ENCODE results near the gene FAM222B. TPM values are rescaled to one million over a fixed set of nuclear protein-coding genes. Genes with fewer than 3 reads are reported as not detected.

The FAM222B gene
- polyA plus RNA-seq, 1 experiment = 5.2 TPM

DNA sequence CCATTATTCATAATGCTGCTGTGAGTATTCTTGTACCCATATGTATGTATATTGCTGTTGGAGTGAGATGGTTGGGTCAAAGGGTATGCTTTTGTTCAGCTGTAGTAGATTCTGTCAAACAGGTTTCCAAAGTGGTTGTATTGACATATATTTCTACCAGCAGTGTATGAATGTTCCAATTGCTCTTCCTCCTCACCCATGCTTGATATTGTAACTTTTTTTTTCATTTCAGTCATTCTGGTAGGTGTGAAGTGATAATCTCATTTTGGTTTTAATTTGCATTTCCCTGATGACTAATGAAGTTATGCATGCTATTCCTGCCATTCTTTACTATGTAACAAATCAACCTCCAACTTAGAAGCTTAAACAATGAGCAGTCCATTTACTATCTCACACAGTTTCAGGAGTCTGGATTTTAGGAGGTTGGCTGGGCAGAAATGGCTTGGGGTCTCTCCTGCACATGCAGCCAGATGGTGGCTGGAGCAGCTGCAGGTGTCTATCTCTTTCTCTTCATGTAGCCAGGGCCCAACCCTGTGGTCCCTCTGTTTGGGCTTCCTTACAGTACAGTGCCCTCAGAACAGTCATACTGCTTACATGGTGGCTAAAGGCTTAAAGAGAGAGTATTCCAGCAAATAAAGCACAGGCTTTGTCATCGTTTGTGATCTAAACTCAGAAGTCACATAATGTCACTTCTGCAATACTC lies 33.4 kb upstream of the FAM222B start:
- ChIA-PET CTCF (no interaction called here), POLR2A (no interaction called here)
- Histone ChIP-seq H3K4me3 (ENCODE audit: low read depth, low read length) (no peak overlapping the region), H3K27me3 (ENCODE audit: control insufficient read depth, insufficient read depth, low read length) (no peaks in the 10 kb centered on the region), H3K36me3 (ENCODE audit: control insufficient read depth, insufficient read depth, low read length) (peaks cover 20% of the 10 kb centered on the region)
- TF ChIP-seq CTCF (IDR thresholded peaks at IDR 0.05; ENCODE audit: insufficient read depth, low read depth, low read length) = no peak
- no peak for DNase-seq (ENCODE audit: low read depth)

GRCh38 chr17:28874750-28875149 lies 32.2 kb upstream of the FAM222B start:
- ChIA-PET POLR2A (no interaction called here), CTCF (interaction anchor here (0.7 kb wide), 1 partner anchor 1279 kb away, joined by 4 read pairs; no protein-coding TSS in a partner anchor)
- no peak for DNase-seq (ENCODE audit: low read depth)
- H3K36me3 ChIP-seq (ENCODE audit: control insufficient read depth, insufficient read depth, low read length) = peaks cover 10% of the 10 kb centered on the region; the same call in 1 of the 2 replicates
- H3K27me3 ChIP-seq (ENCODE audit: control insufficient read depth, insufficient read depth, low read length) = no peaks in the 10 kb centered on the region
- no peak overlapping the region for H3K4me3 ChIP-seq (ENCODE audit: low read depth, low read length)
- no peak for TF ChIP-seq CTCF (IDR thresholded peaks at IDR 0.05; ENCODE audit: insufficient read depth, low read depth, low read length)

- CTCF ChIA-PET = no interaction called here
- TF ChIP-seq CTCF (IDR thresholded peaks at IDR 0.05; ENCODE audit: insufficient read depth, low read depth, low read length) = no peak
- no peak overlapping the region for H3K4me3 ChIP-seq (ENCODE audit: low read depth, low read length)
- H3K27me3 ChIP-seq (ENCODE audit: control insufficient read depth, insufficient read depth, low read length) = no peaks in the 10 kb centered on the region
- POLR2A ChIA-PET = no interaction called here
- peaks cover 2% of the 10 kb centered on the region; the same call in 1 of the 2 replicates for H3K36me3 ChIP-seq (ENCODE audit: control insufficient read depth, insufficient read depth, low read length)
- no peak for DNase-seq (ENCODE audit: low read depth)
Observed at GRCh38 chr17:28873839-28874238, 31.2 kb upstream of the FAM222B start.

GRCh38 chr17:28871056-28871579 lies 28.5 kb upstream of the FAM222B start:
- POLR2A ChIA-PET = no interaction called here
- Histone ChIP-seq H3K4me3 (ENCODE audit: low read depth, low read length) (no peak overlapping the region), H3K27me3 (ENCODE audit: control insufficient read depth, insufficient read depth, low read length) (no peaks in the 10 kb centered on the region), H3K36me3 (ENCODE audit: control insufficient read depth, insufficient read depth, low read length) (no peaks in the 10 kb centered on the region)
- no peak for DNase-seq (ENCODE audit: low read depth)
- CTCF ChIA-PET = interaction anchor here (1.0 to 2.2 kb wide), 3 partner anchors 110 to 225 kb away, joined by 3 to 6 read pairs (median 3); partner anchors contain the start of gene TLCD1
- no peak for TF ChIP-seq CTCF (IDR thresholded peaks at IDR 0.05; ENCODE audit: insufficient read depth, low read depth, low read length)

DNA sequence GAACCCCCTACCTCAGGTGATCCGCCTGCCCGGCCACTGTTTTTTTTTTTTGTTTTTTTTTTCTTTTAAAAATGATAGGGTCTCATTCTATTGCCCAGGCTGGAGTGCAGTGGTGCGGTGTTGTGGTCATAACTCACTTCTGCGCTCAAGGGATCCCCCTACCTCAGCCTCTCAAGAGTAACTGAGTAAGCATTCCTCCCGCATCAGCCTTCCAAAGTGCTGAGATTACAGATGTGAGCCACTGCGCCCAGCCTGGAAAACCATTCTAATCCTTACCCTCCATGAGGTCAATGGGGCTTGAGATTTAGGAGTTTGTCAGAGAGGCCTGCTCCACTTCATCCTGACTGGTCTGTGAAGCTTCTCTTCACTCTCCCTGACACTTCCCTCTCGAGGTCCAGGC lies 24.7 kb upstream of the FAM222B start:
- DNase-seq (ENCODE audit: low read depth) = no peak
- no peak for TF ChIP-seq CTCF (IDR thresholded peaks at IDR 0.05; ENCODE audit: insufficient read depth, low read depth, low read length)
- Histone ChIP-seq H3K36me3 (ENCODE audit: control insufficient read depth, insufficient read depth, low read length) (no peaks in the 10 kb centered on the region), H3K27me3 (ENCODE audit: control insufficient read depth, insufficient read depth, low read length) (no peaks in the 10 kb centered on the region), H3K4me3 (ENCODE audit: low read depth, low read length) (no peak overlapping the region)
- POLR2A ChIA-PET = no interaction called here
- CTCF ChIA-PET = interaction anchor here (0.9 kb wide), 1 partner anchor 103 kb away, joined by 4 read pairs; no protein-coding TSS in a partner anchor
